Measurements from ENCODE around the gene DBR1.
"Not testable (repeated sequence)": the region's sequence is repeated elsewhere in the genome, so short reads cannot be mapped to it uniquely, and the experiment has no call there.

DBR1 gene

GRCh38 chr3:138186803-138187295 lies 12.1 kb upstream of the DBR1 start:
- peak; percentile 91 for DNase-seq (ENCODE audit: low read depth)

- peak; percentile 22 for DNase-seq (ENCODE audit: low read depth)
Measured at GRCh38 chr3:138186221-138186620, 11.5 kb upstream of the DBR1 start.

- peak; percentile 37 for DNase-seq (ENCODE audit: low read depth)
Measured at GRCh38 chr3:138184994-138185393, 10.3 kb upstream of the DBR1 start.

GRCh38 chr3:138180375-138181029 lies 5.8 kb upstream of the DBR1 start:
- DNase-seq (ENCODE audit: low read depth), result peak; percentile 61

DNA sequence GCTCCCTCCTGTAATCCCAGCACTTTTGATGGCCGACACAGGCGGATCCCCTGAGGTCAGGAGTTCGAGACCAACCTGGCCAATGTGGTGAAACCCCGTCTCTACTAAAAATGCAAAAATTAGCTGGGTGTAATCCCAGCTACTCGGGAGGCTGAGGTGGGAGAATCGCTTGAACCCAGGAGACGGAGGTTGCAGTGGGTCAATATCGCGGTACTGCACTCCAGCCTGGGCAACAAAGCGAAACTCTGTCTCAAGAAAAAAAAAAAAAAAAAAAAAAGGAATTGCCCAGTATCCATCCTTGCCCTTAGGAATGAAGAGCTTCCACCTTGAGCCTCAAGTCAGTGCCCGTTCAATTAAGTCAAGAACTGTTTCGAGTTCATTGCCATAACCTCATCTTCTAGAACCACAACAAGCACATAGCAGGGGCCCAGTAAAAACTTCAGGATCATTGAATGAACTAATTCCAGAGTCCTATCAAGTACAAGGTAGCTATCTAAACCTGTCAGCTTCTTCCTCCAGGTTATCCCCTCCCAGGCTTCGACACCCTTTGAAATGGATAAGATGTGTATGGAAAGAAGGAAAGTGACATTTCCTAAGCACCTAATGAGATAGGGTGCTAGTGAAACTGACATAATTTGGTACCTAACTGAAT lies 826 bp downstream of the DBR1 start:
- DNase-seq (ENCODE audit: low read depth), result no peak

- no peak for DNase-seq (ENCODE audit: low read depth)
Measured at GRCh38 chr3:138172625-138173024, 2.1 kb downstream of the DBR1 start.

- no peak for DNase-seq (ENCODE audit: low read depth)
Measured at GRCh38 chr3:138165061-138165460, 9.7 kb downstream of the DBR1 start.

- DNase-seq (ENCODE audit: low read depth), result no peak
Measured at GRCh38 chr3:138157743-138158142, 17.0 kb downstream of the DBR1 start.

GRCh38 chr3:138154534-138154933 lies 20.2 kb downstream of the DBR1 start:
- no peak for DNase-seq (ENCODE audit: low read depth)

GRCh38 chr3:138148503-138148902 lies 26.2 kb downstream of the DBR1 start:
- DNase-seq (ENCODE audit: low read depth), result peak; percentile 14

DNA sequence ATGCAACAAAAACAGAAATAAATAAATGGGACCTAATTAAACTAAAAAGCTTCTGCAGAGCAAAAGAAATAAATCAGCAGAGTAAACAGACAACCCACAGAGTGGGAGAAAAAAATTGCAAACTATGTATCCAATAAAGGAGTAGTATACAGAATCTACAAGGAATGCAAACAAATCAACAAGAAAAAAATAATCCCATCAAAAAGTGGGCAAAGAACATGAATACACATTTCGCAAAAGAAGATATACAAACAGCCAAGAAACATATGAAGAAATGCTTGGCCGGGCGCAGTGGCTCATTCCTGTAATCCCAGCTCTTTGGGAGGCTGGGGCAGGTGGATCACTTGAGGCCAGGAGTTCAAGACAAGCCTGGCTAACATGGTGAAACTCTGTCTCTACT lies 32.5 kb downstream of the DBR1 start:
- not testable (repeated sequence) for DNase-seq (ENCODE audit: low read depth)

DNA sequence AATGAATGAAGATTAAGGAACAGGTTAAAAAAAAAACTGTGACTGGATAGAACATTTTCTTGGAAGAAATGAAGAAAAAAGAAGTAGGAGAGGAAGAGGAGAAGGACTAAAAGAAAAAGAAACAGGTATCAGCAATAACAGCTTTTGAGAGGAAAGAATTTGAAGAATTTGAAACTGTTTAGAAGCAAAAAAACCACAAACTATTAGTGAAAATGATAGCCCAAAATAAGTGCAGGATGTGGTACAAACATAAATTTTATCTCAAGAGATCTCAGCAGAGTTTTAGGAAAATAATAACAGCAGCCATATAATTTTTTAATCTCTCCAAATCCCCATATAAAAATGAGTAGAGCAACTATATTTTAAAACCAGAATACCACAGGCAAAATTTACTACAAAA lies 33.8 kb downstream of the DBR1 start:
- no peak for DNase-seq (ENCODE audit: low read depth)

GRCh38 chr3:138139691-138140090 lies 35.0 kb downstream of the DBR1 start:
- no peak for DNase-seq (ENCODE audit: low read depth)

DNA sequence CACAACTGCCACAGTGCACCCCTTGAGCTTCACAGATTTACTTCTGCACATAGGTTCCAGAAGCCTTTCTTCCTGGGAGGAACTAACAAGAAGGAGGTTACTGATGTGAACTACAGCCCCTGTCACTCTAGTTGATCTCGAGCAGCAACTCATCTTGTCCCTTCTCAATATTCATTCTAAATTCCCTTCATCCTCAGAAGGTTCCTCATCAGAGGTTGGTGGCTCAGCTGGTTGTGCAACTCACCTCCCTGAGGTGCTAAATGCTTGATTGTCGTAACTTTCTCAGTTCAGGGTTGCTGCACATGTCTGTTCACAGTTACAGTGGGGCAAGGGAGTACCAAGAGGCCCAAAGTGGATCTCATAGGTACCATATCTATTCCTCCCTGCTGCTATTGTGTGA lies 36.9 kb downstream of the DBR1 start:
- no peak for DNase-seq (ENCODE audit: low read depth)

- no peak for DNase-seq (ENCODE audit: low read depth)
Measured at GRCh38 chr3:138136201-138136600, 38.5 kb downstream of the DBR1 start.

DNA sequence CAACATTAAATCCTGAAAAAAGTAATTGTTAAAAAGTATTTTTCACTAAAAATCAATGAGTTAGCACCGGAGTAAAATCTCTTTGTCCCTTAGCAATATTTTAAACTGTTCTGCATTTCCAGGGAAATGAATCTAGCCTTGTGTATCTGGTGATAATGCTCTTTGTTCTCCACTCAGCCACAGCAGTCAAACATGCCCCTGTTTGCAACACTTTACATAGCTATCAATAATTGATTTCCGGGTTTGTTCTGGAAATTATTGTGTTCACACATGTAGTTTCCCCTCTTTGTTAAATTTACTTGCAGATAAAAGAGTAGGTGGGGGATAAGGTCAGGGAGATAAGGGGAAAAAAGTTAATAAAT lies 38.9 kb downstream of the DBR1 start:
- no peak for DNase-seq (ENCODE audit: low read depth)

DNA sequence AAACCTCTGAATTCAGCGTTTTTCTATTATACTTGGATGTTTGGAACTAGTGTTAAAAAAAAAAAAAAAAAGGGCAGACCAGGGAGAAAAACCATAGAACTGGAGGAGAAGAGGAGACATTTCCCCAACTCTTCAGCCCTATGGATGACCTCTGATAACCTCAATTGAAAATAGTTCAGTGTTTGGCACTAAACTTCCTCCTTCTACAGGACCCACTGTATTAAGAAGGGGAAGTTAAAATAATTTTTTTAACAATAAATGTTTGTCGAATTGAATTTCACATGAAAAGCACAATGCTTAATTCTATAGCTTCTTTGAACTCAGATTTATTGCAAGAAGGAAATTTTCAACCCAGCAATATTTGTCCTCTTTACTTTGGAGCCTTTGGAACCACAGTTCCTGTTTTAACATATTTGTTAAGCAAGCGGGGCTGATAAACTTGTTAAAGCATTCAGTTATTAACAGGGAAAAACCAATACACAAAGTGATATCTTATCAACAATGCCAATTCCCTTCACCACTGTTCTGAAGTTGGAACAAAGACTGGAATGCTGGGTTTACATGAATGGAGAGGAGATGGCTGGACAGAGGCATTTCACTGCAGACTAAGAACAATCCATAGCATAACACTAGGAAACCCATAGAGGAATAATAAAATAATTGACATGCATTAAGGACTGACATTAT lies 39.4 kb downstream of the DBR1 start:
- DNase-seq (ENCODE audit: low read depth), result no peak

GRCh38 chr3:138132239-138132638 lies 42.5 kb downstream of the DBR1 start, which contains the start of gene A4GNT:
Gene A4GNT, minus strand, starts transcription at chr3:138132390. Its CDS starts 1,134 bp downstream, at chr3:138131256.
- no peak for DNase-seq (ENCODE audit: low read depth)

DNA sequence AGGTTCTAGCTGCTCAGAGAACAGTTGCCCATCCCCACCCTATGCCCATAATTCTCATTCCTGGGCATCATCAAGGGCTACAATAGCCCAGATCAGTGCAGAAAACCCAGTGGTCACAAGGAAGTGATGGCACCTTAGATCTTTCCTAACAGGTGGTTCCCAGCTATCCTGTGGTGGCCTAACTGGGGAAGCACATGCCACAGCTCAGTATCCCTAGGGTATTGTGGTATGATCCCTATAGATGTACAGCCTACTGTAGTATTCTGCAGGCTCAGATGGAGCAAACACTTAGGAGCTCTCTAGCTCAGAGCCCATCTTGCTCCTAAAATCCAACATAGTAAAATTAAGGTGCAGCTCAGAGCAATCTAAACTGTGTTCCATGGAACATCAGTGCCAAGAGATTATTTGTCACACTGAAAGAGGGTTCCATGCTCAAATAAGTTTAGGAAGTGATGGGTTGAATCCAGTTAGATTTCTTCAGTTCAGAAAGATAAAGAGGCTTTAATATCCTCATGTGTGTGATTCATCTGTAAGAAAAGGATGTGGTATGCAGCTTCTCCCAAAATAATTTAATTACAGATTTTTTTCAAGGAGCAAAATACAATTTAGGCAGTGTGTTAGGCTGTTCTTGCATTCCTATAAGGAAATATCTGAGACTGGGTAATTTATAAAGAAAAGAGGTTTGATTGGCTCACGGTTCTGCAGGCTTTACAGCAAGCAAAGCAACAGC lies 46.9 kb downstream of the DBR1 start:
- no peak for DNase-seq (ENCODE audit: low read depth)

DNA sequence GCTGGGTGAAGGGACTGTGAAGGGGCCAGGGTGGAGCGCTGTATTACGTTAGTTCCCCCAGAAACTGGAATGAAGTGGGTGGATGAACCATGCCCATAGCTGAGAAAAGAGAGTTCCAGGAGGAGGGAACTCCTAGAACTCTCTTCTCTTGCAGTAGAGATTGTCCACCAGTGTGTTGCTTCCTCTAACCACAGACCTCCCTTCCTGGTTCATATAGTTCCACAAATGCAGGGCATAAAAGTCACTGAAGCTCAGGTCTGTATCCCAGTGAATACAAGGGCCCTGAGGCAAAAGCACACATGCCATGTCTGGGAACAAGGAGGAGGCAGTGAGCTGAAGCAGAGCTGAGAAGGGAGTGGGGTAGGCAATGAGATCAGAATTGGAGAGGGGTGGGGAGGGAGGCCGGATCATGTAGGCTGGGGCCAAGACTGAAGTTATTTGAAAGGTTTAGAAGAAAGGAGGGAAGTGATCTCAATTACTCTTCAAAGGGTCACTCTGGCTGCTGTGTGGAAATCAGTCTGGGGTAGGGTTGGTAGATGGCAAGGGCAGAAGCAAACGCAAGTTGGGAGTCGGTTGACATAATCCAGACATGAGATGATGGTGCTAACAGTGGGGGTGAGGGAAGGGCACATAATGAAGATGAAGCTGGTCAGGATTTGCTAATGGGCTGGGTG lies 49.0 kb downstream of the DBR1 start:
- peak; percentile 41 for DNase-seq (ENCODE audit: low read depth)

GRCh38 chr3:138124706-138125355 lies 49.9 kb downstream of the DBR1 start:
- DNase-seq (ENCODE audit: low read depth), result peak; percentile 49
